ENCODE measurements around the gene ACOXL. TPM values are rescaled to one million over a fixed set of nuclear protein-coding genes. Genes with fewer than 3 reads are reported as not detected.

ACOXL gene
- total RNA-seq, 2 experiments from 2014 or later: 0.14 to 0.56 TPM

- Mint-ChIP-seq H3K36me3 (ENCODE audit: low read depth) (no peaks in the 10 kb centered on the region), H3K27me3 (peaks cover 12% of the 10 kb centered on the region), H3K4me1 (ENCODE audit: low read depth) (peaks cover 5% of the 10 kb centered on the region), H3K27ac (no peak overlapping the region), H3K4me3 (no peak overlapping the region), H3K9me3 (no peaks in the 10 kb centered on the region)
- DNase-seq (no peak), ATAC-seq (no peak)
- no peak for TF ChIP-seq CTCF (IDR thresholded peaks at IDR 0.05)
- ChIA-PET CTCF (no interaction called here), POLR2A (no interaction called here)
- intact Hi-C loops (cut with micrococcal nuclease): no loop called here
Observed at GRCh38 chr2:110724820-110725219, 7.6 kb upstream of the ACOXL start.

GRCh38 chr2:110725370-110725769, 7.0 kb upstream of the ACOXL start:
- H3K4me1 Mint-ChIP-seq (ENCODE audit: low read depth): peaks cover 5% of the 10 kb centered on the region
- no peak overlapping the region for H3K4me3 Mint-ChIP-seq
- no peaks in the 10 kb centered on the region for H3K9me3 Mint-ChIP-seq
- ATAC-seq (no peak), DNase-seq (no peak)
- ChIA-PET POLR2A (no interaction called here), CTCF (no interaction called here)
- H3K27ac Mint-ChIP-seq: no peak overlapping the region
- peaks cover 11% of the 10 kb centered on the region for H3K27me3 Mint-ChIP-seq
- H3K36me3 Mint-ChIP-seq (ENCODE audit: low read depth): no peaks in the 10 kb centered on the region
- intact Hi-C loops (cut with micrococcal nuclease): no loop called here
- no peak for TF ChIP-seq CTCF (IDR thresholded peaks at IDR 0.05)

- H3K27ac Mint-ChIP-seq: no peak overlapping the region
- ATAC-seq (no peak), DNase-seq (no peak)
- H3K36me3 Mint-ChIP-seq (ENCODE audit: low read depth): no peaks in the 10 kb centered on the region
- CTCF ChIA-PET: no interaction called here
- intact Hi-C loops (cut with micrococcal nuclease): no loop called here
- H3K9me3 Mint-ChIP-seq: no peaks in the 10 kb centered on the region
- peaks cover 5% of the 10 kb centered on the region for H3K4me1 Mint-ChIP-seq (ENCODE audit: low read depth)
- no peak for TF ChIP-seq CTCF (IDR thresholded peaks at IDR 0.05)
- peaks cover 13% of the 10 kb centered on the region for H3K27me3 Mint-ChIP-seq
- H3K4me3 Mint-ChIP-seq: no peak overlapping the region
- POLR2A ChIA-PET: no interaction called here
Observed at GRCh38 chr2:110725859-110726258, 6.5 kb upstream of the ACOXL start.

- CTCF ChIA-PET: no interaction called here
- no peak for ATAC-seq
- no peak overlapping the region for H3K4me3 Mint-ChIP-seq
- no peak overlapping the region for H3K27ac Mint-ChIP-seq
- peaks cover 17% of the 10 kb centered on the region for H3K27me3 Mint-ChIP-seq
- no peaks in the 10 kb centered on the region for H3K9me3 Mint-ChIP-seq
- TF ChIP-seq CTCF (IDR thresholded peaks at IDR 0.05): no peak
- intact Hi-C loops (cut with micrococcal nuclease): no loop called here
- no peak for DNase-seq
- peaks cover 5% of the 10 kb centered on the region for H3K4me1 Mint-ChIP-seq (ENCODE audit: low read depth)
- no peaks in the 10 kb centered on the region for H3K36me3 Mint-ChIP-seq (ENCODE audit: low read depth)
- POLR2A ChIA-PET: interaction anchor here (0.6 kb wide), 1 partner anchor 648 kb away, joined by 3 read pairs; no protein-coding TSS in a partner anchor
Observed at GRCh38 chr2:110726285-110726684, 6.1 kb upstream of the ACOXL start.

GRCh38 chr2:110727923-110728322, 4.5 kb upstream of the ACOXL start:
- Mint-ChIP-seq H3K4me1 (ENCODE audit: low read depth) (peaks cover 5% of the 10 kb centered on the region), H3K9me3 (no peaks in the 10 kb centered on the region), H3K4me3 (no peak overlapping the region), H3K36me3 (ENCODE audit: low read depth) (no peaks in the 10 kb centered on the region), H3K27ac (no peak overlapping the region), H3K27me3 (peaks cover 29% of the 10 kb centered on the region)
- intact Hi-C loops (cut with micrococcal nuclease): no loop called here
- DNase-seq: no peak
- no peak for TF ChIP-seq CTCF (IDR thresholded peaks at IDR 0.05)
- no peak for ATAC-seq
- CTCF ChIA-PET: no interaction called here
- POLR2A ChIA-PET: no interaction called here

All from activated CD8-positive, alpha-beta T cell treated with anti-CD3 and anti-CD28 coated beads for 36 hours (primary cell).